Measurements from ENCODE around the gene ZNF425. TPM values are rescaled to one million over a fixed set of nuclear protein-coding genes. Genes with fewer than 3 reads are reported as not detected.

ZNF425 gene
- total and polyA plus RNA-seq, 9 of the 15 experiments (the other 6 are each of a cell fraction or from before 2014, with no cell fraction given): 0.03 to 0.89 (median 0.54) TPM

DNA sequence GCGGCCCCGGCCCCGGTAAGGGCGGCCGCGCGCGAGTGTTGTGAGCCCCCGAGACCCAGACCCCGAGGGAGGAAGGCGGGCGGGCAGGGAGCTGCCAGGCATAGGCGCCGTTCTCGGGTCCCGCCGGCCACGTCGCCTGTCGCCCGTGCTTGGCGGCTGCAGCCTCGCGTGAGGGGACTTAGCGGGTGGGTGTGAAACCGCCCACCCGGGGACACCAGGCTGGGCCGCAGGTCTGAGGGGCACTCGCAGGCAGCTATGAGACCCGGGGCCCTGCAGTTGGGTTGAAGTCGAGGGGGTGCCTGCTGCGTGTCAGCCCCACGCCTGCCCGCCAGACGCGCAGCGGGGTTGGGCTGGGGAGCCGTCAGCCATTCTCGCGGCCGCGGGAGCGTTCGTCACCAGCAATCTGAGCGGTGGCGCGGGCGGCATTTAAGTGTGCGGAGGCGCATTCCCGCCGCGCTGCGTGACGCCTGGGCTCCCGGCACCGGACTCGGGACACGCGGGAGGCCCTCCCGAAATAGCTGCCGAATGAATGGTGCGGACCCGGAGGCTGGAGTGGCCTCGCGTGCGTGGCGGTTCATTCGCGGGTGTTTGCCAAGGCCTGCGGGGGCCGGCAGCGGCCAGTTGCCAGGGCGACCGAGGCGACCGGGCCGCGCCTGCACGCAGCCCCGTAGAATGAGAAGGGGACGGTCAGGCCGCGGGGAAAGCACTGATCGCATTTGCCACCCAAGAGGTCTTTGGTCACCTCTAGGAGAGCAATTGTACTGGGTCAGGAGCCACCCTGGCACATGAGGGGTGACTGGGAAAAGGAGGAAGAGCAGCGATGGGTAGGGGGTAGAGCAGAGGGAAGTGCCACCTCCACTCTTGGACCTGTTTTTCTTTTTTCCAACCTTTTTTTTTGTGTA, 21.9 kb upstream of the ZNF425 start (continued):
- TF ChIP-seq E2F3 (CRISPR knock-in tag; IDR thresholded peaks at IDR 0.05) (peak; percentile 63; the same call in 1 of the 2 replicates), ETV1 (tag; conservative IDR thresholded peaks at IDR 0.05; ENCODE audit: low read depth) (no peak), BMI1 (IDR thresholded peaks at IDR 0.05; ENCODE audit: low read length) (no peak; the same call in 1 of the 2 replicates), POLR2B (IDR thresholded peaks at IDR 0.05; ENCODE audit: low read depth, partially characterized antibody) (no peak), POU5F1 (IDR thresholded peaks at IDR 0.05; ENCODE audit: borderline replicate concordance, low read depth, low read length, partially characterized antibody) (no peak), ILF3 (IDR thresholded peaks at IDR 0.05; ENCODE audit: borderline replicate concordance) (no peak), DNMT1 (IDR thresholded peaks at IDR 0.05) (no peak; the same call in 1 of the 2 replicates), PTTG1 (tag; IDR thresholded peaks at IDR 0.05; ENCODE audit: low read depth) (no peak), NFE2 (IDR thresholded peaks at IDR 0.05; ENCODE audit: low read depth) (0 out of 2 replicates have a peak, but pooled peaks have one; percentile 3), PRMT5 (CRISPR knock-in tag; IDR thresholded peaks at IDR 0.05) (0 out of 2 replicates have a peak, but pooled peaks have one; percentile 9), RBM14 (IDR thresholded peaks at IDR 0.05; ENCODE audit: borderline replicate concordance, insufficient read depth, low read depth, low read length) (0 out of 2 replicates have a peak, but pooled peaks have one; percentile 33), MBD2 (IDR thresholded peaks at IDR 0.05; ENCODE audit: borderline replicate concordance, low read depth) (no peak; the same call in 1 of the 2 replicates)
- TF ChIP-seq, protein P1, sequence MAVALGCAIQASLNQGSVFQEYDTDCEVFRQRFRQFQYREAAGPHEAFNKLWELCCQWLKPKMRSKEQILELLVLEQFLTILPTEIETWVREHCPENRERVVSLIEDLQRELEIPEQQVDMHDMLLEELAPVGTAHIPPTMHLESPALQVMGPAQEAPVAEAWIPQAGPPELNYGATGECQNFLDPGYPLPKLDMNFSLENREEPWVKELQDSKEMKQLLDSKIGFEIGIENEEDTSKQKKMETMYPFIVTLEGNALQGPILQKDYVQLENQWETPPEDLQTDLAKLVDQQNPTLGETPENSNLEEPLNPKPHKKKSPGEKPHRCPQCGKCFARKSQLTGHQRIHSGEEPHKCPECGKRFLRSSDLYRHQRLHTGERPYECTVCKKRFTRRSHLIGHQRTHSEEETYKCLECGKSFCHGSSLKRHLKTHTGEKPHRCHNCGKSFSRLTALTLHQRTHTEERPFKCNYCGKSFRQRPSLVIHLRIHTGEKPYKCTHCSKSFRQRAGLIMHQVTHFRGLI (CRISPR knock-in tag; IDR thresholded peaks at IDR 0.05): no peak
- TF ChIP-seq, protein P2, sequence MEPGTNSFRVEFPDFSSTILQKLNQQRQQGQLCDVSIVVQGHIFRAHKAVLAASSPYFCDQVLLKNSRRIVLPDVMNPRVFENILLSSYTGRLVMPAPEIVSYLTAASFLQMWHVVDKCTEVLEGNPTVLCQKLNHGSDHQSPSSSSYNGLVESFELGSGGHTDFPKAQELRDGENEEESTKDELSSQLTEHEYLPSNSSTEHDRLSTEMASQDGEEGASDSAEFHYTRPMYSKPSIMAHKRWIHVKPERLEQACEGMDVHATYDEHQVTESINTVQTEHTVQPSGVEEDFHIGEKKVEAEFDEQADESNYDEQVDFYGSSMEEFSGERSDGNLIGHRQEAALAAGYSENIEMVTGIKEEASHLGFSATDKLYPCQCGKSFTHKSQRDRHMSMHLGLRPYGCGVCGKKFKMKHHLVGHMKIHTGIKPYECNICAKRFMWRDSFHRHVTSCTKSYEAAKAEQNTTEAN (CRISPR knock-in tag; IDR thresholded peaks at IDR 0.05): 0 out of 2 replicates have a peak, but pooled peaks have one; percentile 79
- TF ChIP-seq, protein P3, sequence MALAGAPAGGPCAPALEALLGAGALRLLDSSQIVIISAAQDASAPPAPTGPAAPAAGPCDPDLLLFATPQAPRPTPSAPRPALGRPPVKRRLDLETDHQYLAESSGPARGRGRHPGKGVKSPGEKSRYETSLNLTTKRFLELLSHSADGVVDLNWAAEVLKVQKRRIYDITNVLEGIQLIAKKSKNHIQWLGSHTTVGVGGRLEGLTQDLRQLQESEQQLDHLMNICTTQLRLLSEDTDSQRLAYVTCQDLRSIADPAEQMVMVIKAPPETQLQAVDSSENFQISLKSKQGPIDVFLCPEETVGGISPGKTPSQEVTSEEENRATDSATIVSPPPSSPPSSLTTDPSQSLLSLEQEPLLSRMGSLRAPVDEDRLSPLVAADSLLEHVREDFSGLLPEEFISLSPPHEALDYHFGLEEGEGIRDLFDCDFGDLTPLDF (CRISPR knock-in tag; IDR thresholded peaks at IDR 0.05): no peak
- TF ChIP-seq, protein P4, sequence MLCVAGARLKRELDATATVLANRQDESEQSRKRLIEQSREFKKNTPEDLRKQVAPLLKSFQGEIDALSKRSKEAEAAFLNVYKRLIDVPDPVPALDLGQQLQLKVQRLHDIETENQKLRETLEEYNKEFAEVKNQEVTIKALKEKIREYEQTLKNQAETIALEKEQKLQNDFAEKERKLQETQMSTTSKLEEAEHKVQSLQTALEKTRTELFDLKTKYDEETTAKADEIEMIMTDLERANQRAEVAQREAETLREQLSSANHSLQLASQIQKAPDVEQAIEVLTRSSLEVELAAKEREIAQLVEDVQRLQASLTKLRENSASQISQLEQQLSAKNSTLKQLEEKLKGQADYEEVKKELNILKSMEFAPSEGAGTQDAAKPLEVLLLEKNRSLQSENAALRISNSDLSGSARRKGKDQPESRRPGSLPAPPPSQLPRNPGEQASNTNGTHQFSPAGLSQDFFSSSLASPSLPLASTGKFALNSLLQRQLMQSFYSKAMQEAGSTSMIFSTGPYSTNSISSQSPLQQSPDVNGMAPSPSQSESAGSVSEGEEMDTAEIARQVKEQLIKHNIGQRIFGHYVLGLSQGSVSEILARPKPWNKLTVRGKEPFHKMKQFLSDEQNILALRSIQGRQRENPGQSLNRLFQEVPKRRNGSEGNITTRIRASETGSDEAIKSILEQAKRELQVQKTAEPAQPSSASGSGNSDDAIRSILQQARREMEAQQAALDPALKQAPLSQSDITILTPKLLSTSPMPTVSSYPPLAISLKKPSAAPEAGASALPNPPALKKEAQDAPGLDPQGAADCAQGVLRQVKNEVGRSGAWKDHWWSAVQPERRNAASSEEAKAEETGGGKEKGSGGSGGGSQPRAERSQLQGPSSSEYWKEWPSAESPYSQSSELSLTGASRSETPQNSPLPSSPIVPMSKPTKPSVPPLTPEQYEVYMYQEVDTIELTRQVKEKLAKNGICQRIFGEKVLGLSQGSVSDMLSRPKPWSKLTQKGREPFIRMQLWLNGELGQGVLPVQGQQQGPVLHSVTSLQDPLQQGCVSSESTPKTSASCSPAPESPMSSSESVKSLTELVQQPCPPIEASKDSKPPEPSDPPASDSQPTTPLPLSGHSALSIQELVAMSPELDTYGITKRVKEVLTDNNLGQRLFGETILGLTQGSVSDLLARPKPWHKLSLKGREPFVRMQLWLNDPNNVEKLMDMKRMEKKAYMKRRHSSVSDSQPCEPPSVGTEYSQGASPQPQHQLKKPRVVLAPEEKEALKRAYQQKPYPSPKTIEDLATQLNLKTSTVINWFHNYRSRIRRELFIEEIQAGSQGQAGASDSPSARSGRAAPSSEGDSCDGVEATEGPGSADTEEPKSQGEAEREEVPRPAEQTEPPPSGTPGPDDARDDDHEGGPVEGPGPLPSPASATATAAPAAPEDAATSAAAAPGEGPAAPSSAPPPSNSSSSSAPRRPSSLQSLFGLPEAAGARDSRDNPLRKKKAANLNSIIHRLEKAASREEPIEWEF (CRISPR knock-in tag; IDR thresholded peaks at IDR 0.05): no peak

Data from K562 (cell line).